K562 (cell line): ENCODE results near the gene S100A1. TPM values are rescaled to one million over a fixed set of nuclear protein-coding genes. Genes with fewer than 3 reads are reported as not detected.

ENCODE experiments used
- ATF1 ChIP-seq, 2 experiments: fragments of 450-650 bp in 1 of 2; IDR thresholded peaks; 2 replicates each; pipeline ENCODE4 v1.6.1; 2016; ENCODE audit warnings: missing compliant biosample characterization in 1 of 2, missing genetic modification characterization in 1 of 2
- BHLHE40 ChIP-seq: IDR thresholded peaks from 2 replicates; pipeline ENCODE4 v1.6.1; 2011; ENCODE audit warnings: low read length, improper control_type of control experiment
- CBFA2T3 ChIP-seq: fragments of 450-650 bp; IDR thresholded peaks from 2 replicates; pipeline ENCODE4 v1.6.1; 2017
- CSDE1 ChIP-seq, 2 experiments: fragments of 450-650 bp; IDR thresholded peaks; 2 replicates each; pipeline ENCODE4 v1.6.1; 2016; ENCODE audit warnings: mild to moderate bottlenecking in 1 of 2
- CTBP1 ChIP-seq: fragments of 450-650 bp; IDR thresholded peaks from 2 replicates; pipeline ENCODE4 v1.6.1; 2016; ENCODE audit warnings: borderline replicate concordance
- E2F3 ChIP-seq: fragments of 250-450 bp; sonication (Bioruptor Pico); IDR thresholded peaks from 2 replicates; pipeline ENCODE4 v1.4.0; 2020; ENCODE audit warnings: mild to moderate bottlenecking
- ESRRB ChIP-seq: fragments of 250-450 bp; sonication (Bioruptor Pico); IDR thresholded peaks from 2 replicates; pipeline ENCODE4 v1.5.0; 2020; ENCODE audit warnings: mild to moderate bottlenecking, moderate library complexity, borderline replicate concordance
- FUS ChIP-seq: fragments of 200-400 bp; formaldehyde crosslinking; optimal IDR thresholded peaks from 2 replicates; pipeline ENCODE3; 2017; ENCODE audit warnings: low read depth, low read length
- GATA2 ChIP-seq: sonication (generic); formaldehyde crosslinking; IDR thresholded peaks from 2 replicates; pipeline ENCODE4 v1.4.0; 2020; ENCODE audit warnings: mild to moderate bottlenecking, missing genetic modification reagents
- HSF4 ChIP-seq: fragments of 250-450 bp; sonication (Bioruptor Pico); IDR thresholded peaks from 2 replicates; pipeline ENCODE4 v2.1.2; 2022; ENCODE audit warnings: mild to moderate bottlenecking, moderate library complexity, borderline replicate concordance
- MYC ChIP-seq, 2 experiments: fragments of 250-450 bp in 1 of 2; sonication (Bioruptor Pico) in 1 of 2; IDR thresholded peaks; 2 replicates each; pipeline versions ENCODE4 v1.5.1 to v1.6.1; 2012 to 2021; ENCODE audit warnings: low read depth in 2 of 2, borderline replicate concordance in 1 of 2, improper control_type of control experiment in 1 of 2, low read length in 1 of 2, mild to moderate bottlenecking in 1 of 2, moderate library complexity in 1 of 2
- NFE2 ChIP-seq: IDR thresholded peaks from 2 replicates; pipeline ENCODE4 v1.6.1; 2014; ENCODE audit warnings: antibody characterized with exemption, low read depth
- PHF8 ChIP-seq: fragments of 200-600 bp; sonication (generic); IDR thresholded peaks from 2 replicates; pipeline ENCODE4 v1.6.1; 2012; ENCODE audit warnings: mixed run types, mild to moderate bottlenecking, inconsistent platforms, low read length, moderate library complexity, borderline replicate concordance
- PTBP1 ChIP-seq: fragments of 200-400 bp; formaldehyde crosslinking; IDR thresholded peaks from 2 replicates; pipeline ENCODE4 v1.6.1; 2017; ENCODE audit warnings: low read depth, low read length
- RBM39 ChIP-seq: fragments of 200-400 bp; formaldehyde crosslinking; optimal IDR thresholded peaks from 2 replicates; pipeline ENCODE3; 2018; ENCODE audit warnings: low read depth, low read length
- SIRT6 ChIP-seq: IDR thresholded peaks from one replicate; pipeline ENCODE4 v1.6.1; 2012; ENCODE audit warnings: low read depth, mild to moderate bottlenecking, control low read depth, inconsistent platforms, low read length, moderate library complexity
- SMARCA4 ChIP-seq: fragments of 450-650 bp; IDR thresholded peaks from 2 replicates; pipeline ENCODE4 v1.6.1; 2016
- SMARCC2 ChIP-seq: fragments of 450-650 bp; IDR thresholded peaks from 2 replicates; pipeline ENCODE4 v1.6.1; 2017; ENCODE audit warnings: antibody characterized with exemption, moderate library complexity, mild to moderate bottlenecking, low read depth
- TAF15 ChIP-seq: fragments of 200-400 bp; formaldehyde crosslinking; IDR thresholded peaks from 2 replicates; pipeline ENCODE4 v1.6.1; 2017; ENCODE audit warnings: mild to moderate bottlenecking, low read depth, low read length, moderate library complexity
- TAF7 ChIP-seq: fragments of 450-650 bp; IDR thresholded peaks from 2 replicates; pipeline ENCODE4 v1.6.1; 2016; ENCODE audit warnings: missing genetic modification characterization, missing compliant biosample characterization
- ZBTB1 ChIP-seq: sonication (generic); formaldehyde crosslinking; IDR thresholded peaks from 2 replicates; pipeline ENCODE4 v1.8.1; 2023; ENCODE audit warnings: missing genetic modification reagents, low read depth, mild to moderate bottlenecking, borderline replicate concordance
- ZNF263 ChIP-seq: sonication (generic); formaldehyde crosslinking; IDR thresholded peaks from 2 replicates; pipeline ENCODE4 v1.8.0; 2022; ENCODE audit warnings: mild to moderate bottlenecking, missing genetic modification reagents, borderline replicate concordance
- ZNF431 ChIP-seq: sonication (generic); formaldehyde crosslinking; IDR thresholded peaks from 2 replicates; pipeline ENCODE4 v1.8.0; 2022; ENCODE audit warnings: mild to moderate bottlenecking, missing genetic modification reagents
- polyA plus RNA-seq, 8 experiments: library from polyadenylated mRNA; depleted of rRNA in 4 of 8; stranded (reverse) in 5 of 8; unstranded in 3 of 8; fragments of >200 nt; fragmentation: Nextera tagmentation in 2 of 8; fragmentation: Illumina TruSeq in 1 of 8; extraction: Ambion mirVana in 2 of 8; extraction: Trizol in 1 of 8; gene quantifications; 2 replicates each; pipeline versions ENCODE4 v1.2.1 to v1.2.3, GENCODE V29; 2011 to 2014; ENCODE audit warnings: inconsistent platforms in 1 of 8, missing spikeins in 1 of 8
- total RNA-seq, 7 experiments: library from RNA; depleted of rRNA in 6 of 7; stranded (reverse); fragments of >200 nt in 6 of 7; fragmentation: Illumina TruSeq in 2 of 7; extraction: Trizol in 2 of 7; gene quantifications; 2 replicates each; pipeline versions ENCODE4 v1.2.1 to v1.2.3, GENCODE V29; 2011 to 2021; ENCODE audit warnings: low replicate concordance in 1 of 7
- TF ChIP-seq, protein P1 (sequence below), 3 experiments: fragments of 200-800 bp in 1 of 3; sonication (Bioruptor generic) in 1 of 3; sonication (generic) in 1 of 3; formaldehyde crosslinking in 1 of 3; IDR thresholded peaks; 2 replicates each; pipeline versions ENCODE4 v1.6.1 to v1.8.0; 2016 to 2022; ENCODE audit warnings: mild to moderate bottlenecking in 2 of 3, missing compliant biosample characterization in 2 of 3, missing genetic modification characterization in 2 of 3, missing genetic modification reagents in 1 of 3
- TF ChIP-seq, protein P2 (sequence below), 2 experiments: fragments of 450-650 bp in 1 of 2; sonication (generic) in 1 of 2; formaldehyde crosslinking; conservative IDR thresholded peaks; 2 replicates each; pipeline versions ENCODE4 v1.4.0 to v1.8.1; 2020 to 2022; ENCODE audit warnings: mild to moderate bottlenecking in 1 of 2, missing genetic modification reagents in 1 of 2
- TF ChIP-seq, protein P3 (sequence below): sonication (generic); formaldehyde crosslinking; IDR thresholded peaks from 2 replicates; pipeline ENCODE4 v1.8.0; 2022; ENCODE audit warnings: mild to moderate bottlenecking, missing genetic modification reagents

The S100A1 gene
- total and polyA plus RNA-seq, 9 of the 15 experiments (the other 6 are each of a cell fraction or from before 2014, with no cell fraction given): 0.44 to 30.1 (median 12.7) TPM

DNA sequence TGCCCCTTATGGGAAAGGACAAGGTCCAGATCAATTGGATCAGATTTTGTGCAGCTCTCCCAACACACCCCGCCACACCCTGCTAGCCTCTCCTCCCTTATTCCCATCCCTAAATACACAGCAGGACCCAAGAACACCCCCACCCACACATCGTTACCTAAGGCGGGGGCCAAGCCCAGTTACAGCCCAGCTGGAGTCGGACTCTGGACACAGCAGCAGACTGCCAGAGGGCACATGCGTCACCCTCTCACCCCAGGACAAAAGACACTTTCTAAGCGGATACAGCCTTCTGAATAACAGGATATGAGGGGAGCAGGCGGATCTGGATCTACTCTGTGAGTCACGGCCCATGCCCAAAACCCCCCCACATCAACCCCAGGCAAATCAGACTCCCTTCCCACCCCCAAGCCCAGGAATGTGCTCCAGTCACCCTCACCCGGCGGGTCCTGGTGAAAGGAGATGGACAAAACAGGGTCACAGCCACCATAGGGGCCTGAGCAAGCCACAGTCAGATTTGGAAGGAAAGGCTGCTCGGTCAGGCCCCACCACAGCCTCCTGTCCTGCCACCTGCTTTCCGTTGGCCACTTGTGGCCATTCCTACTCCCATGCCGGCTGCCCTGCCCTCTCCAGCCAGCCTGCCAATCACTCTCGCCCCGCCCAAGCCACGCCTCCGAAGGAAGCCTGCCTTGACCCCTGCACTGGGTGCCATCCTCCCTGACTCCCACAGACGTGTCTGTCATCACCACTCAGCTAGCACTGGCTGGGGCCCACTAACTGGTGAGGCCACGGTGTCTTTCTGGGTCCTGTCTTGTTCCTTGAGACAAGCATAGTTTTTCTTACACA, 19.3 kb upstream of the S100A1 start (continued):
- peak; percentile 25; the same call in 1 of the 2 replicates for TF ChIP-seq PHF8
- TF ChIP-seq, protein P1, sequence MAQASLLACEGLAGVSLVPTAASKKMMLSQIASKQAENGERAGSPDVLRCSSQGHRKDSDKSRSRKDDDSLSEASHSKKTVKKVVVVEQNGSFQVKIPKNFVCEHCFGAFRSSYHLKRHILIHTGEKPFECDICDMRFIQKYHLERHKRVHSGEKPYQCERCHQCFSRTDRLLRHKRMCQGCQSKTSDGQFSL (CRISPR knock-in tag; IDR thresholded peaks at IDR 0.05): 0 out of 2 replicates have a peak, but pooled peaks have one; percentile 11
- TF ChIP-seq, protein P1 (tag; IDR thresholded peaks at IDR 0.05): no peak
- 0 out of 2 replicates have a peak, but pooled peaks have one; percentile 26 for TF ChIP-seq MYC (IDR thresholded peaks at IDR 0.05; ENCODE audit: low read depth, low read length)
- no peak for TF ChIP-seq MYC (CRISPR knock-in tag; IDR thresholded peaks at IDR 0.05; ENCODE audit: borderline replicate concordance, low read depth)
- TF ChIP-seq NFE2: no peak
- TF ChIP-seq CTBP1: peak; percentile 82; the same call in 1 of the 2 replicates
- no peak for TF ChIP-seq PTBP1
- TF ChIP-seq, protein P2, sequence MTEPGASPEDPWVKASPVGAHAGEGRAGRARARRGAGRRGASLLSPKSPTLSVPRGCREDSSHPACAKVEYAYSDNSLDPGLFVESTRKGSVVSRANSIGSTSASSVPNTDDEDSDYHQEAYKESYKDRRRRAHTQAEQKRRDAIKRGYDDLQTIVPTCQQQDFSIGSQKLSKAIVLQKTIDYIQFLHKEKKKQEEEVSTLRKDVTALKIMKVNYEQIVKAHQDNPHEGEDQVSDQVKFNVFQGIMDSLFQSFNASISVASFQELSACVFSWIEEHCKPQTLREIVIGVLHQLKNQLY (CRISPR knock-in tag; conservative IDR thresholded peaks at IDR 0.05): no peak
- no peak for TF ChIP-seq TAF15
- peak; percentile 50; the same call in 1 of the 2 replicates for TF ChIP-seq BHLHE40
- TF ChIP-seq ZBTB1 (CRISPR knock-in tag): no peak; the same call in 1 of the 2 replicates
- TF ChIP-seq, protein P3, sequence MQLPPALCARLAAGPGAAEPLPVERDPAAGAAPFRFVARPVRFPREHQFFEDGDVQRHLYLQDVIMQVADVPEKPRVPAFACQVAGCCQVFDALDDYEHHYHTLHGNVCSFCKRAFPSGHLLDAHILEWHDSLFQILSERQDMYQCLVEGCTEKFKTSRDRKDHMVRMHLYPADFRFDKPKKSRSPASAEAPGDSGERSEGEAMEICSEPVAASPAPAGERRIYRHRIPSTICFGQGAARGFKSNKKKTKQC: no peak
- peak; percentile 54 for TF ChIP-seq CBFA2T3
- no peak for TF ChIP-seq ESRRB (CRISPR knock-in tag)
- no peak for TF ChIP-seq E2F3
- TF ChIP-seq GATA2 (CRISPR knock-in tag): no peak
- no peak for TF ChIP-seq ATF1 (CRISPR knock-in tag; IDR thresholded peaks at IDR 0.05)
- TF ChIP-seq ATF1 (tag; IDR thresholded peaks at IDR 0.05): peak; percentile 46
- no peak for TF ChIP-seq RBM39
- TF ChIP-seq SMARCA4: peak; percentile 78
- TF ChIP-seq CSDE1 (IDR thresholded peaks at IDR 0.05): no peak
- no peak for TF ChIP-seq FUS
- TF ChIP-seq ZNF263 (CRISPR knock-in tag): no peak
- TF ChIP-seq ZNF431: no peak
- no peak for TF ChIP-seq TAF7
- TF ChIP-seq SIRT6: no peak
- peak; percentile 54; the same call in 1 of the 2 replicates for TF ChIP-seq SMARCC2
- no peak for TF ChIP-seq HSF4
